GM18499 (cell line): ENCODE measurements around the gene ANO9.

Experiments used
- ATAC-seq: cut with Tn5 transposase; IDR thresholded peaks from one replicate; pipeline ENCODE4 v1.9.1; 2021; ENCODE audit warnings: moderate number of reproducible peaks; ENCODE audit not compliant: insufficient read depth, unreplicated experiment

ANO9 gene, protein sequence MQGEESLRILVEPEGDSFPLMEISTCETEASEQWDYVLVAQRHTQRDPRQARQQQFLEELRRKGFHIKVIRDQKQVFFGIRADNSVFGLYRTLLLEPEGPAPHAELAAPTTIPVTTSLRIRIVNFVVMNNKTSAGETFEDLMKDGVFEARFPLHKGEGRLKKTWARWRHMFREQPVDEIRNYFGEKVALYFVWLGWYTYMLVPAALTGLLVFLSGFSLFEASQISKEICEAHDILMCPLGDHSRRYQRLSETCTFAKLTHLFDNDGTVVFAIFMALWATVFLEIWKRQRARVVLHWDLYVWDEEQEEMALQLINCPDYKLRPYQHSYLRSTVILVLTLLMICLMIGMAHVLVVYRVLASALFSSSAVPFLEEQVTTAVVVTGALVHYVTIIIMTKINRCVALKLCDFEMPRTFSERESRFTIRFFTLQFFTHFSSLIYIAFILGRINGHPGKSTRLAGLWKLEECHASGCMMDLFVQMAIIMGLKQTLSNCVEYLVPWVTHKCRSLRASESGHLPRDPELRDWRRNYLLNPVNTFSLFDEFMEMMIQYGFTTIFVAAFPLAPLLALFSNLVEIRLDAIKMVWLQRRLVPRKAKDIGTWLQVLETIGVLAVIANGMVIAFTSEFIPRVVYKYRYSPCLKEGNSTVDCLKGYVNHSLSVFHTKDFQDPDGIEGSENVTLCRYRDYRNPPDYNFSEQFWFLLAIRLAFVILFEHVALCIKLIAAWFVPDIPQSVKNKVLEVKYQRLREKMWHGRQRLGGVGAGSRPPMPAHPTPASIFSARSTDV

DNA sequence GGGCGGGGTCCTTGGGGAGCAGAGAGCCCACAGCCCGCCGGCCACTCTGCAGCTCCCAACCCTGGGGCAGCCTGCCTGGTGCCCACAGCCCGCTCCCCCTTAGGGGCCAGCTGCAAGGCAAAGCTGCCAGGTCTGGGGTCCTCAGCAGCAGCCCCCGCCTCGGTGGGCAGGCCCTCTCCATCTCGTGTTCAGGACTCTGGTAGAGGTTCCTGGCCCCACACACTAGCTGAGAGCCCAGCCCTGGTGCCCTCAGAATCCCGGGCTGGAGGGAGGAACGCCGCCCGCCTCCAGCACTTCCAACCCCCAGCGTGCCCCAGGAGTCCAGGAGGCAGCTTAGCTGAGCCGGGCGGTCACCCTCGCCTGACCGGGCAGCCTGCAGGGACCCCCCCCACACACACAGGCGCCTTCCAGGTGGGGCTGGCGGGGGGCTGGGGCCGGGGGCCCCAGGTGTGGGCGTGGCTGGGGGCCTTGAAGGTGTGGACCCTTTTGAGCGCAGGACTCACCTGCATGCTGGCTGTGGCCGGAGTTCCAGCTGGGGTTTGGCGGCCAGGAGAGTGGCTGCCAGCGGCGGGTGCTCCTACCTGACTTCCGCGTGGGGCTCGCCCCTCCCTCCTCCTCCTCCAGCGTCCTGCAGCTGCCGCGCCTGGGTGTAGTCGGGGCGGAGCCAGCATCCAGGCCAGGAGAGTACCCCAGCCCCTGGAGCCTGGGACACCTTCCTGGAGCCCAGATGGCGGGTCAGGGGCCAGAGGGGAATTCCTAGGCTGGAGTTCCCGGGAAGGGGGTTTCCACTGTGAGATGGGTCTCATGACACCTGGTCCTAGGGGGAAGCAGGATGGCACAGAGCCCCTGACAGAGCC is at the start of gene ANO9:
TSS of gene ANO9 (minus strand) at position 594 of the 857 bp plus-strand sequence. CDS start at position 509, 85 bp downstream.
- ATAC-seq: no peak

DNA sequence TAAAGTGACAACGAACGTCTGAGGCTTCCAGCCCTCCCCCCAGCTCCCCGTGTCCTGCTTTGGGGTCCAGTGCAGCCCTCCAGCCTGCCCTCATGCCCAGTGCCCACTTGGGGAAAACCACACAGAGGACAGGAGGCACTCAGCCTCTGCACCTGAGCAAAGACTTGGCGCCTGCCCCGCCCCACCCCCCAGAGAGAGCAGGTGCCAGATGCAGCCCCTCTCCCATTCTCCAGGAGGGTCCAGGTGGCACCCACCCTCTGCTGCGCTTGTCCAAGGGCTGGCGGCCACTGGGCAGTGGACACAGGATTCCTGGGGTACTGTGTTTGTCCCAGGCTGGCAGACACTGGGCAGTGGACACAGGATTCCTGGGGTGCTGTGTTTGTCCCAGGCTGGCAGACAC is 49.5 kb upstream of the ANO9 start:
- ATAC-seq: no peak

DNA sequence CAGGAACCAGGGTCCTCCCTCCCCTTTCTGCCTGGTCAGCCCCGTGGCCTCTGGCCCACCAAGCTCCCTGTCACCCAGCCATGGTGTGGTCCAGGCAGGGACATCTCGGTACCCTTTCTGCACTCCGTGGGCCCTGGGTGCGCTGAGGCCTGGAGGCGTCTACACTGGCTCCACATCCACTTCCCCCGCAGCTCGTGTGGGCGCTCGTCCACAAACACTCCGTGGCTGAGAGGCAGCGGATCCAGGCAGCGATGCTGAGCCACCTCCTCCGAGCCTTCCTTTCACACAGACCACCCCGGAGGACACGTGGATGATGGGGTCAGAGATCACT is 49.1 kb upstream of the ANO9 start:
- ATAC-seq: no peak

DNA sequence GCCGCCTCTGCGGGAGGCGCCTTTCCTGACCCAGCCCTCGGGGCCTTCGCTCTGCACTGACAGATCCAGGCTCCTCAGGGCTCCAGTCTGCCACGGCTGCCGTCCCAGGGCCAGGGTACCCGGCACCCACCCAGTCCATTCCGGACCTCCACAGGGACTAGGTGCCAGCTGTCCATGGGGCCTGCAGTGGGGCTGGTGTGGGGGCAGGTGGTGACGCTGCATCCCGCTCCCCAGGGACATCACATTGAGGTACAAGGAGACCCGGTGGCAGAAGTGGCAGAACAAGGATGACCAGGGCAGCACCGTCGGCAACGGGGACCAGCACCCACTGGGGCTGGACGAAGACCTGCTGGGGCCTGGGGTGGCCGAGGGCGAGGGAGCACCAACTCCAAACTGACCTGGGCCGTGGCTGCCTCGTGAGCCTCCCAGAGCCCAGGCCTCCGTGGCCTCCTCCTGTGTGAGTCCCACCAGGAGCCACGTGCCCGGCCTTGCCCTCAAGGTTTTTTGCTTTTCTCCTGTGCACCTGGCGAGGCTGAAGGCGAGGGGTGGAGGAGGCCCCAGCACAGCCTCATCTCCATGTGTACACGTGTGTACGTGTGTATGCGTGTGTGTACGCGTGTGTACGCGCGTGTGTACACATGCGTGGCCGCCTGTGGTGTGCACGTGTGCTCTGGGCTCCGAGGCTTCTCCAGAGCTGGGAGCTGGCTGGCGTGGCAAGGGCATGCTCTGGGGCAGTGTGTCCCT is 48.5 kb upstream of the ANO9 start:
- no peak for ATAC-seq

DNA sequence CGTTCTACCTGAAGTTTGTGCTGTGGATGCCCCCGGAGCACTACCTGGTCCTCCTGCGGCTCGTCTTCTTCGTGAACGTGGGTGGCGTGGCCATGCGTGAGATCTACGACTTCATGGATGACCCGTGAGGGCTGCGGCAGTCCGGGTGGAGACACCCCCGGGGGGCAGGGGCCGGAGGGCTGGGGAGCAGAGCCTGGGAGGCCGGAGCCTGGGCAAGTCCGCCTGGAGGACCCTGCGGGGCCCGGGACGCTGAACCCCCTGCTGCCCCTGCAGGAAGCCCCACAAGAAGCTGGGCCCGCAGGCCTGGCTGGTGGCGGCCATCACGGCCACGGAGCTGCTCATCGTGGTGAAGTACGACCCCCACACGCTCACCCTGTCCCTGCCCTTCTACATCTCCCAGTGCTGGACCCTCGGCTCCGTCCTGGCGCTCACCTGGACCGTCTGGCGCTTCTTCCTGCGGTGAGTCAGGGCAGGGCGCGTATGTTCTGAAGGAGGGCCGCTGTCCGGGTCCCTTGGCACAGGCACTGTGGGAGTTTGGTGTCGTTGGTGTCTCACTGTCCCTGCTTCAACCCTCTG is 47.9 kb upstream of the ANO9 start:
- no peak for ATAC-seq

DNA sequence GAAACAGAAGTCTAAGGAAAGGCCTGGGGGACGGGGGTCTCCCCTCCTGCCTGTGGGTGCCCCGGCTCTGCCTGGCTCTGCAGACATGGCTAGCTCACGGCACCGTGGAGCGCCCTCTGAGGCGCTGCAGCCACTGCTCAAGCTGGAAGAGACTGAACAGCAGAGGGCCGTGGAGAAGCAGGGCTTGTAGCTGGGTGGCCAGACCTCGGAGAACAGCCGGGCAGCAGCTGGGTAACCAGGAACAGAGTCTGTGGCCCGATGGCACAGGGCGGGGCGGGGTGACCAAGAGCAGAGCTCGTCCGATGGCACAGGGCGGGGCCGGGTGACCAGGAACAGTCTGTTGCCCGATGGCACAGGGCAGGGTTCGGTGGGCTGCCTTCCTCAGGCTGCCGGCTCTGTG is 47.2 kb upstream of the ANO9 start:
- no peak for ATAC-seq

DNA sequence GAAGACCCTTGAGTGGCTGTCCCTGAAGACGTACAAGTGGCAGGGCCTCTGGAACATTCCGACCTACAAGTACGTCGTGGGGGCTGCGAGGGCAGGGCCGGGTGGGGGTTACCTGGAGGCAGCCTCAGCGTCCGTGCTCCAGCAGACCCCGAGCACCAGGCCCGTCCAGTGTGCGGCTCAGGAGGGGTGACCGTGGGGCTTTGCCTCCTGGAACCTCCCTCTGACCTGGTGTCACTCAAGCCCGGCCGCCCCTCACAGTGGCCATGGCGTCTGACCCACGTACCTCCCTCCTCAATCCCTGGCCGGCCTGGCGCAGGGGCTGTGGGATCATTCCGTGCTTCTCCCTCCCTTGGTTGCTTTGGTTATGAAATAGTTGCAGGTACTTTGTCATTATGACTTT is 46.8 kb upstream of the ANO9 start:
- ATAC-seq: no peak

DNA sequence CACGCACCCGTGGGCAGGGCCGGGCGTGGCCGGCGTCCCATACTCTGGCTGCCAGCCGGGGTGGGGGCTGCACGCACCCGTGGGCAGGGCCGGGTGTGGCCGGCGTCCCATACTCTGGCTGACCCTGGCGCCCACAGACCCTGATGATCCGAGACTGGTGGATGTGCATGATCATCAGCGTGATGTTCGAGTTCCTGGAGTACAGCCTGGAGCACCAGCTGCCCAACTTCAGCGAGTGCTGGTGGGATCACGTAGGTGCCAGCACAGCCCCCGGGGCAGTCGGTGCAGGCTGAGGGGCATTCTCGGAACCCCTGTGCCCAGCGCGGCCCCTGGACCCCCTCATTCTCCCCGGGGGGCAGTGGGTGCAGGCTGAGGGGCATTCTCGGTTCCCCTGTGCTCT is 46.3 kb upstream of the ANO9 start:
- ATAC-seq: no peak

DNA sequence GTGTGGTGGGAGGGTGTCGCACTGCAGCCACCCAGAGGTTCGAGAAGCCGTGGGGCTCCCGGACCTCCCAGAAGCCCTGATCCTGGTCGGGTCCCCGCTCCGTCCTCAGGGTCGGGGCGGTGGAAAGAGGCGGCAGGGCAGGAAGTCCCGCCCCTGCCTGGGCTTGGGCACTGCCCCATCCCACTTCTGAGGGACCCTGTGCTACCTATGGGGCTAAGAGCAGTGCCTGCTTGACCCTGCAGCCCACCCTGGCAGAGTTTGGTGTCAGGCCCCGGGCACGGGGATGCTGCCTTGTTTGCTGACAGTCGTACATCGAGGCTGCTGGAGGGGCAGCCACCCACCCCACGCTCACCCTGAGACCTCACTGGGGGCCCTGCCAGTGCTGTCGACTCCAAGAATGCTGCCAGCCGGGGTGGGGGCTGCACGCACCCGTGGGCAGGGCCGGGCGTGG is 45.8 kb upstream of the ANO9 start:
- ATAC-seq: no peak

DNA sequence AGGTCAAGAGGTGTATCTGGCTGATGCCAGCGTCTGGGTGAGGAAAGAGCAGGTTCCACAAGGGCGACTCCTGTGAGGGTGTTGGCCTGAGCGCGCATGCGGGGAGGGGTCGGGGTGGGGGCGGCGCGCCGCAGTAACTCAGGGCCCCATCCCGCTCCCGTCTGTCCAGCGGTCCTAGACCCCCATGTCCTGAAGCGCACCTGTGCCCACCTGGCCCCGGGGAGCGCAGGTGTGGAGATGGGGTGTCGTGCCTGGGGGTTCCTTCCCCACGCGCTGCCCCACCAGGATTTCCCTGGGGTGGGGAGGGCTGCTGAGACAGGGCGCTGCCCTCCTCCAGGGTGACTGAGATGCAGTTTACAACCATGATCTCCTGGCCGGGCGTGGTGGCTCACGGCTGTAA is 44.4 kb upstream of the ANO9 start:
- no peak for ATAC-seq

DNA sequence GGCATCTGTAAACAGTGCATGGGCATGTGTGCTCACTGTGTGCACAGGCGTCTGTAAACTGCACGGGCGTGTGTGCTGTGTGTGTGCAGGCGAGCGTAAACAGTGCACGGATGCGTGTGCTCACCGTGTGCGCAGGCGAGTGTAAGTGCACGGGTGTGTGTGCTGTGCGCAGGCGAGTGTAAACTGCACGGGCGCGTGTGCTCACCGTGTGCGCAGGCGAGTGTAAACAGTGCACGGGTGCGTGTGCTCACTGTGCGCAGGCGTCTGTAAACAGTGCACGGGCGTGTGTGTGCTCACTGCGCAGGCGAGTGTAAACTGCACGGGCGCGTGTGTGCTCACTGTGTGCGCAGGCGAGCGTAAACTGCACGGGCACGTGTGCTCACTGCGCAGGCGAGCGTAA is 42.8 kb upstream of the ANO9 start:
- no peak for ATAC-seq

DNA sequence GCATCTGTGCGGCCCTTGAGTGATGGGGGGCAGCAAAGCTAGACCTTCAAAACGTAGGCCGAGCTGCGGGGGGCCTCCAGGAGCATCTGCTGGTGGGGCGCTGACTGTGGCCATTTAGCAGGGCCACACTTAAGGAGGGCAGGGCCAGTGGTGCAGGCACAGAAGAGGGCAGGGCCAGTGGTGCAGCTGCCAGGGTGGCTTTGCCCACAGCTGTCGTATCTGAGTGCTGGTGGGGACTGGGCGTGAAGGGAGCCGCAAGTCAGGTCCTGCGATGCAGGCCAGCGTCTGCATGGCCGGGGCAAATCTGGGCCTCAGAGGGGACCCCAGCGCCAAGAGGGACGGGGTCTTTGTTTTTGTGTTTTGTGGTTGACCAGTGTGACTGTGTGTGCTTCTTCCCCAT is 37.5 kb upstream of the ANO9 start:
- ATAC-seq: no peak

DNA sequence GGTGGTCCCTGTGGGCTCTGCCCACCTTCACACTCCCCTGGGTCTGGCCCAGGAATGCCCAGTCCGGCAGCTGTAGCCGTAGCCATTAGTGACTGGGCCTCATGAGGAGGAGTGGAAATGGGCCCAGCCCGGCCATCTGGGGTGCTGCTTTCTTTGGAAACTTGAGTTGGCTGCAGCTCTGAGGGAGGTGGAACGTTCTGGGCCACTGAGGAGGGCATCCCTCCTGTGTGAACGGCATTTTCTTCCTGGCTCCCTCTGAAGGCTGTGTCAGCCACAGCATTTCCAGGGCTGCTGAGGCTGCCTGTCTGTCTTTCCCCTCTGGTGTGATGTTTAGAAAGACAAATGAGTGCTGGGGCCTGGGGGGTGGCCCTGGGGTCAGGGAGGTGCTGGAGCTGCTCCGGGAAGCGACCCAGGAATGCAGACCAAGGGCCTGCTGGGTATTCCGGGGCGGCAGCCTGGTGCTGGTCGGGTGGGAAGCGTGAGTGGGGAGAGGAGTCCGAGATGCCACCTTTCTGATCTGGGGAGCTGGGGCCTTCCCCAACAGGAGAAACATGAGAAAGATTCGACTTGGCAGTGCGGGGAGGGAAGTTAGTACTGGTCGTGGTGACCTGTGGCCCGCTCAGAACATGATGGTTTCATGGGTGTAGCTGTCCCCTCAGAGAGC is 35.4 kb upstream of the ANO9 start:
- ATAC-seq: no peak

DNA sequence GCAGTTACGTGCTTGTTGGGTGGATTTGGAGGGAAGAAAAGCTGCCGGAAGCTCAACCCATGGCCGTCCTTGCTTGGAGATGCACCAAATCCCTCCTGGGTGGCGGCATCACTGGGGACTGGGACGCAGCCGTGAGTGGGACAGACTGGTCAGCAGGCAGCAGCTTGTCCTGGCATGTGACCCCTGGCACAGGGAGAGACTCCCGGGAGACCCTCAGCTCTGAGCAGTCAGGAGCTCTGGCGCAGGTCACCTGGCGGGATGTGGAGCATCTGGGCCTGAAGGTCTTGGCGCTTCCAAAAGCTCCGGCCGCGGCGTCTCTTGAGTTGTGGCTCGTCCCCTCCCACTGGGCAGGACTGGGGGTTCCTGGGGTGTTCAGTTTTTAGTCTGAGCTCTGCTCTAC is 34.6 kb upstream of the ANO9 start:
- no peak for ATAC-seq

DNA sequence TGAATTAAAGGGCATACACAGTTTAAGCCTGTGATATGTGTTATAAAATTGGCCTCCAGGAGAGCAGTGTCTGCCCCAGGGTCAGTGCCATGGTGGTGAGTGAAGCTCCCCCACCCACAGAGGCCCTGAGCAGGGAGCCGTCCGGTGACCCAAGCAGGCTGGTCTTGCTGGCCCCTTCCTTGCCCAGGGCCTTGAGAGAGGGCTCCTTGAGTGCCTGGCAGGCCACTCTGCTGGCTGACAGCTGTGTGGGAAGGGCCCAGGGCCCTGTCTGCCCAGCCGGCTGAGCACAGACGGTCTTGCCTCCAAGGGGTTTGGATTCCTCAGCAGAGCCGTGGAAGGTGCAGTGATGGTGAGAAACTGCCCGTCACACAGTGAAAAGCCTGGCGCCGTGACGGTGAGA is 34.1 kb upstream of the ANO9 start:
- no peak for ATAC-seq

DNA sequence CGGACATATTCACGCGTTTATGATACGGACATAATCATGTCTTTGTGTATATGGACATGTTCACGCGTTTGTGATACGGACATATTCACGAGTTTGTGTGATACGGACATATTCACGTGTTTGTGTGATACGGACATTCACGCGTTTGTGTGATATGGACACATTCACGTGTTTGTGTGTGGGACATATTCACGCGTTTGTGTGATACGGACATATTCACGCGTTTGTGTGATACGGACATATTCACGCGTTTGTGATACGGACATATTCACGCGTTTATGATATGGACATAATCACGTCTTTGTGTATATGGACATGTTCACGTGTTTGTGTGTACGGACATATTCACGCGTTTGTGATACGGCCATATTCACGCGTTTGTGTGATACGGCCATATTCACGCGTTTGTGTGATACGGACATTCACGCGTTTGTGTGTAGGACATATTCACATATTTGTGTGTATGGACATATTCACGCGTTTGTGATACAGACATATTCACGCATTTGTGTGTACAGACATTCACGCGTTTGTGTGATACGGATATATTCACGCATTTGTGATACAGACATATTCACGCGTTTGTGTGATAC is 33.2 kb upstream of the ANO9 start:
- no peak for ATAC-seq

DNA sequence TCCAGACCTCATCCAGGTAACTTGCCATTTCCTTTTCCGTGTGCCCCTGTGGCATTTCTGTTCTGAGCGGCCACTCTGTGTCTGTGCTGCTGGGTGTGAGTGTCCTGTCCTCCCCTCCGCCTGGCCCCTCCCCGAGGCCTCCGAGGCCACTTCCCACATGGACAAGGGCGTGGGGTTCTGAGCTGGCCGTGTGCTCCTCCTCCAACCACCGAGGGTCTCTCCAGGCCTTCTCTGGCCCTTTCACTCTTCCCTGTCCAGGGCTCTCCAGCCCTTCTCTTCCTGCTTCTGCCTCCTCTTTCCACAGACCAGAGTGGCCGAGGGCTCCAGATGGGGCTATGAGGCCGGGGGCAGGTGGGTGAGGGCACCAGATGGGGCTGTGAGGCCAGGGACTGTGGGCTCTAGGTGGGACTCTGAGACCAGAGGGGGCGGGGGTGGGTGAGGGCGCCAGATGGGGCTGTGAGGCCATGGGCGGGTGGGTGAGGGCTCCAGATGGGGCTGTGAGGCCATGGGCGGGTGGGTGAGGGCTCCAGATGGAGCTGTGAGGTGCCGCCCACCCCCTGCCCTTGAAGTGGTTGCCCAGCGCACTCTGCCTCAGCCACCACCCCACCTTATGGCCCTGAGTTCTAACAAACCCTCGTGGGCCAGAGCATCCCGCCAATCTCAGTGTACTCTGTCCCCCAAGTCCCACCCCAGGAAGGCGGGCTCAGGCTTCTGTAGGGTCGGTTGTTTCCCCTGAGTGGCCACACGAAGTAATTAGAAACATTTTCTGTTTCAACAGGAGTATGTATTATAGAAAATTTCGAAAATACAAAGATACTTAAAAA is 32.4 kb upstream of the ANO9 start:
- no peak for ATAC-seq

DNA sequence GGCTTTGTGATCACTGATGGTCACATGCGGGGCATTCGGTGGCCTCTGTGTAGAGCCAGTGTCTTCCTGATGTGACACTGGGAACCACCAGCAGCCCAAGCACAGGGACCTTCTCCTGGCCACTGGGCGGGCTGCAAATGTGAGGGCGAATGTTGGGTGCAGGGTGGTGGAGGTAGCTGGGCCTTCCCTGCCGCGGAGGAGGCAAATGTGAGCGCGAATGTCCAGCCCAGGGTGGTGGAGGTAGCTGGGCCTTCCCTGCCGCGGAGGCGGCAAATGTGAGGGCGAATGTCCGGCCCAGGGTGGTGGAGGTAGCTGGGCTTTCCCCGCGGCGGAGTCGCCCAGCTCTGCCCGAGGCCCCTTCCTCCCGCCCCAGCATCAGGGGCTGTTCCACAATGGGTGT is 31.6 kb upstream of the ANO9 start:
- no peak for ATAC-seq
